ENCODE data around the gene SLC16A9. TPM values are rescaled to one million over a fixed set of nuclear protein-coding genes. Genes with fewer than 3 reads are reported as not detected.

Gene SLC16A9
- total RNA-seq, 3 donors from 2014 or later: 7.2 to 34.9 (median 28.8) TPM

DNA sequence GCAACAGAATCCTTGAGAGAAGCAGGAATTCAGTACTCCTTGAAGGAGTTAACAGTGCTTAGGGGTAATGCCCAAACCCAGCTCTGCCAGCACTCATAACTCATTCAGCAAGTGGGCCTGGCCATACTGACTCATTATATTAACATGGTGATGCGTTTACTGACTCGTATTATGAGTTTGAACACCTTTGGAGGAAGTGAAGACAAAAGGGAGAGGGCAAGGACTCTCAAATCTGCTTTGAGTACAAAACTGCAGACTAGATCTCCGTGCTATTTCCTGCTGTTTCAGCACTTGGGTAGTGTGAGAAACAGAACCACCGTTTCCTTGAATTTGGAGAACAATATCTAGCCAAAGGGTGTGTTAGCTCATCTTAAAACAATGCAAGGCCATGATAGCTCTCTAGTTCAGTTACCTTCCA, 30.8 kb downstream of the SLC16A9 start:
- TF ChIP-seq, protein P1, sequence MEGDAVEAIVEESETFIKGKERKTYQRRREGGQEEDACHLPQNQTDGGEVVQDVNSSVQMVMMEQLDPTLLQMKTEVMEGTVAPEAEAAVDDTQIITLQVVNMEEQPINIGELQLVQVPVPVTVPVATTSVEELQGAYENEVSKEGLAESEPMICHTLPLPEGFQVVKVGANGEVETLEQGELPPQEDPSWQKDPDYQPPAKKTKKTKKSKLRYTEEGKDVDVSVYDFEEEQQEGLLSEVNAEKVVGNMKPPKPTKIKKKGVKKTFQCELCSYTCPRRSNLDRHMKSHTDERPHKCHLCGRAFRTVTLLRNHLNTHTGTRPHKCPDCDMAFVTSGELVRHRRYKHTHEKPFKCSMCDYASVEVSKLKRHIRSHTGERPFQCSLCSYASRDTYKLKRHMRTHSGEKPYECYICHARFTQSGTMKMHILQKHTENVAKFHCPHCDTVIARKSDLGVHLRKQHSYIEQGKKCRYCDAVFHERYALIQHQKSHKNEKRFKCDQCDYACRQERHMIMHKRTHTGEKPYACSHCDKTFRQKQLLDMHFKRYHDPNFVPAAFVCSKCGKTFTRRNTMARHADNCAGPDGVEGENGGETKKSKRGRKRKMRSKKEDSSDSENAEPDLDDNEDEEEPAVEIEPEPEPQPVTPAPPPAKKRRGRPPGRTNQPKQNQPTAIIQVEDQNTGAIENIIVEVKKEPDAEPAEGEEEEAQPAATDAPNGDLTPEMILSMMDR (IDR thresholded peaks at IDR 0.05): no peak
- H3K9me3 ChIP-seq: no peaks in the 10 kb centered on the region
- H3K36me3 ChIP-seq (ENCODE audit: low read depth): no peaks in the 10 kb centered on the region
- peaks cover 1% of the 10 kb centered on the region for H3K4me1 ChIP-seq (ENCODE audit: low read depth)
- ATAC-seq: peak; percentile 50
- intact Hi-C loops (cut with DNase I, micrococcal nuclease): no loop called here
- no peak overlapping the region for H3K4me3 ChIP-seq
- DNase-seq: peak in 2 of 3 donors; percentile 36 to 65

DNA sequence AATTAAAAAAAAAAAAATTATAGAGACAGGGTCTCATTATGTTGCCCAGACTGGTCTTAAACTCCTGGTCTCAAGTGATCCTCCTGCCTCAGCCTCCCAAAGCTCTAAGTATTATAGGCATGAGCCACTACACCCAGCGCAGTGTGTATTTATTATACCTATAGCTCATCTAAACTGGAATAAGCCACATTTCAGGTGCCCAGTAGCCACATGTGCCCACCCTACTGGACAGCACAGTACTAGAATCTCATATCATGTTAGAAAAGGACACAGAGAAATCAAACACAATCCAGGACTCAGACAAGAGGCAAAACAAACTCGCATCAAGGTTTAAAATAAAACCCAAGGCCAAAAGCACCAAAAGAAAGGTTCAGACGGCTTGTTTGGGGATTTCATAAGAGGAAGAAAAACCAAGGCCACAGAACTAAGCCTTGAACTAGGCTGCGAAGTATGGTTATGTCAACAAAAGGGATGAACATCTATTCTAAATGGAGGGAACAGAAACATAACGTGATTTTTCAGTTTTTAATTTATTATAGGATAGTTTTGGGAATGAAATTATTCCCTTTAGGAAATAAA, 32.3 kb downstream of the SLC16A9 start:
- H3K4me3 ChIP-seq: no peak overlapping the region
- ATAC-seq: no peak
- no peaks in the 10 kb centered on the region for H3K9me3 ChIP-seq
- H3K4me1 ChIP-seq (ENCODE audit: low read depth): peaks cover 3% of the 10 kb centered on the region
- no peaks in the 10 kb centered on the region for H3K36me3 ChIP-seq (ENCODE audit: low read depth)
- TF ChIP-seq, protein P1 (IDR thresholded peaks at IDR 0.05): no peak
- intact Hi-C loops (cut with DNase I, micrococcal nuclease): no loop called here
- DNase-seq: no peak

DNA sequence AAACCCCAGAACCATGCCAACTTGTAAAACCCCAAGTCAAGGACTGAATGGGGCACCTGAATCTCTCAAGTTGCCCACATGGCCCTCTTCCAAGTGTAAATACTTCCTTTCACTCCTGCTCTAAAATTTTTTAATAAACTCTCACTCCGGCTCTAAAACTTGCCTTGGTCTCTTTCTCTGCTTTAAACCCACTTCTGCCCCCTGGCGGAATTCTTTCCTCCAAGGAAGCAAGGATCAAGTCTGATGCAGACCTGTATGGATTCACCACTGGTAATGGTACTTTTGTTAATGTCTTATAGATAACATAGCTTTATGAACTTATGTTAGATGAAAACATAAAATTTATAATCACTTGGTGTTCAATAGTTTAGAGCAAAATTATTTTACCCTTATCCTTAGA, 33.8 kb downstream of the SLC16A9 start:
- Histone ChIP-seq H3K4me1 (ENCODE audit: low read depth) (peaks cover 3% of the 10 kb centered on the region), H3K4me3 (no peak overlapping the region), H3K36me3 (ENCODE audit: low read depth) (no peaks in the 10 kb centered on the region), H3K9me3 (no peaks in the 10 kb centered on the region)
- ATAC-seq (no peak), DNase-seq (no peak)
- intact Hi-C loops (cut with DNase I, micrococcal nuclease): no loop called here
- TF ChIP-seq, protein P1 (IDR thresholded peaks at IDR 0.05): no peak

DNA sequence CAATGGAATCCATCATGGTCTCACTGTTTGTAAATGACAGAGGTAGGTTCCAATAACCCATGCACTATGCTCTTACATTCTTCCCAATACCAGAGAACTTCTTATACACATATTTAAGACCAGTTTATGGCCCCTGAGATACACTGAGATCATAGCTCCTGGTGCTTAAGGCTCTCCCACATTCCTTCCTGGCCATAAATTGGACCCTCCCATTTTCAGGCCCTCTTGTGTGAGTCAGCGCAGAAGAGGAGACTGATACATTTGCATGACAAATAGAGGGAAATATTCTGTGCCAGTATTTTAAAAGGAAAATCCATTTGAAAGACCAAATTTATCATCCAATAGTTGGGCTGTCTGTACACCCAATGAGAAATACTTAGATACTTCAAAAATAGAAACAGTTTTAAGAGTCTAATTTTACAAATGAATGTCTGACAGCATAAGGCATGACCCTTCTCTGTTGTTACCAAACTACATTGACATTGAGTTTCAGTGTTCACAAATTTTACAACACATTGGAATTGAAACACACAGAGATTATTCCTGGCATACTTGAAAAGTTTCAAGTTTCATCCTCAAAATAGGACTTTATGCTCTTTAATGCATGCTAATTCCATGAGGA, 35.3 kb downstream of the SLC16A9 start:
- TF ChIP-seq, protein P1 (IDR thresholded peaks at IDR 0.05): no peak
- DNase-seq: peak in 1 of 3 donors; percentile 47
- Histone ChIP-seq H3K4me1 (ENCODE audit: low read depth) (peaks cover 3% of the 10 kb centered on the region), H3K36me3 (ENCODE audit: low read depth) (no peaks in the 10 kb centered on the region), H3K9me3 (no peaks in the 10 kb centered on the region), H3K4me3 (no peak overlapping the region)
- intact Hi-C loops (cut with DNase I, micrococcal nuclease): no loop called here
- peak; percentile 97 for ATAC-seq

DNA sequence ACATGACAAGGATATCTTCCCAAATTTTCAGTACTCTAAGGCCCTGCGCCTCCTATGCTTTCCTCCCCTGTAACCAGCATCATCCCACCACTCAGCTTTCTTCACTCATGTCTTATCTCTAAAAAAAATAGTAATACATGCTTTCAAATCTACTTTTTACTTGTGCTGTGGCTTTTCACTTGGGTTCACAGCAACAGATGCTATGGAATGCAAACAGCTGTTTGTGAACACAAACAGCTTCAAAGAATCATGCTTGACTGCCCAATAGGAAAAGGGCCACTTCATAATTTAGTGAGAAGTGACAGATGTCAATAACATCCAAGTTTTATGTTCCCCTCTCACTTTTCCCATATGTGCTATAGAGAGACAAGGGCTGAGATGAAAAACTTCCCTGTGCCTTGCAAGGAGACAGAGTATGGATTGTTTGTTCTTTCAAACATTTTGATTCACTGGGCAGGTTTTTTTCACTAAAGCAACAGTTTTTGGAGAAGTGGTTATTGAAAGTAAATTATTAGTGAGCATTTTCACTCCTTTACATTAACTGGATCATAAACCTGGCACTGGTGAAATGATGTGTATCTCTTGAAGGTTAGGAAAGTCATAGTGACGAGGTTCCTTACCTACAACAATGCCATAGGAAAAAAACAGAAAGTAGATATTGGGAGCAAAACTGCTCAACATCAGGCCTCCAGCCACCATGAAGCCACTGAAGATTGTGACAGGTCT, 37.3 kb downstream of the SLC16A9 start:
- Histone ChIP-seq H3K4me1 (ENCODE audit: low read depth) (peaks cover 3% of the 10 kb centered on the region), H3K4me3 (no peak overlapping the region), H3K9me3 (no peaks in the 10 kb centered on the region), H3K36me3 (ENCODE audit: low read depth) (no peaks in the 10 kb centered on the region)
- TF ChIP-seq, protein P1 (IDR thresholded peaks at IDR 0.05): no peak
- DNase-seq: no peak
- intact Hi-C loops (cut with DNase I, micrococcal nuclease): no loop called here
- no peak for ATAC-seq

Data from mucosa of descending colon (tissue), 3 donors.